CD4-positive, alpha-beta T cell treated with Interleukin-15 for 4 hours (primary cell): ENCODE results near the gene TBC1D3I.
"Not testable (repeated sequence)": the region's sequence is repeated elsewhere in the genome, so short reads cannot be mapped to it uniquely, and the experiment has no call there.

ENCODE experiments used
- DNase-seq: peaks from one replicate; pipeline ENCODE4 v3.0.0-alpha.2; 2020; ENCODE audit warnings: low spot score

The TBC1D3I gene

DNA sequence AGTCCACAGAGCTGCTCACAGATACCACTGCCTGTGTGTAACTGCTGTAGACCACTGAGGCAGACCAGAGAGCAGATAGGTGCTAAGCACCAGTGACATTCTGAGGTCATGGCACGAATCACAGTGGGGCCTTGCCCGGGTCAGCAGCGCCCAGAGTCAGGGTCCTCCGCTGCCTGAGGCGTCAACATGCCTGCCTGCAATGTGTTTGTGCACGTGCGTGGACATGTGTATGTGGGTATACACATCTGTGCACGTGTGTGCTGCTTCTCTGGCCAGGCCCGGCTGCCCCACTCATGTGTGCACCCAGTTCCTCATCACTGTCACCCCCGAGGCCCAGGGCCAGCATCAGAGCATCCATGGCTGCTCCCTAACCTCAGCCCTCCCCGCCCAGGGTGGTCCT, at the start of gene TBC1D3I:
TSS of gene TBC1D3I (minus strand) at position 101 of the 400 bp plus-strand sequence. CDS start 1,585 bp downstream, outside the sequence.
- not testable (repeated sequence) for DNase-seq

DNA sequence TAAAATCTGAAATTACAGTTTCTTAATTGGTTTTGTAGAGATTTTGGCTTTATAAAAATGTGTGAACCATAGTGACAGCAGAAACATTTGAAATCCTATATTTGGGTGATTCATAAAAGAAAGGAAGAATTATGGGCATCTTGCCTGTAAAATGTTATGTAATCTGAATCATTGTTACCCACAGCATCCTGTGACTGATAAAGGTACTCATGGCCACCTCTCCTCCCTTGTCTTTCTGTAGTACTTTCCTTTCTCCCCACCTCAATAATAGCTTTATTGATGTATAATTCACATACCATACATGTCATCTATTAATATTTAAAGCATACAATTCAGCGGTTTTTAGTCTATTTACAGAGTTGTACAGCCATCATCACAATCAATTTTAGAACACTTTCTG, 30.8 kb upstream of the TBC1D3I start:
- DNase-seq, result not testable (repeated sequence)

- not testable (repeated sequence) for DNase-seq
These were observed 25.7 kb upstream of the TBC1D3I start for GRCh38 chr17:36289965-36290612.

- not testable (repeated sequence) for DNase-seq
These were observed 19.8 kb upstream of the TBC1D3I start for GRCh38 chr17:36284219-36284618.

- not testable (repeated sequence) for DNase-seq
These were observed 18.9 kb upstream of the TBC1D3I start for GRCh38 chr17:36283256-36283655.

DNA sequence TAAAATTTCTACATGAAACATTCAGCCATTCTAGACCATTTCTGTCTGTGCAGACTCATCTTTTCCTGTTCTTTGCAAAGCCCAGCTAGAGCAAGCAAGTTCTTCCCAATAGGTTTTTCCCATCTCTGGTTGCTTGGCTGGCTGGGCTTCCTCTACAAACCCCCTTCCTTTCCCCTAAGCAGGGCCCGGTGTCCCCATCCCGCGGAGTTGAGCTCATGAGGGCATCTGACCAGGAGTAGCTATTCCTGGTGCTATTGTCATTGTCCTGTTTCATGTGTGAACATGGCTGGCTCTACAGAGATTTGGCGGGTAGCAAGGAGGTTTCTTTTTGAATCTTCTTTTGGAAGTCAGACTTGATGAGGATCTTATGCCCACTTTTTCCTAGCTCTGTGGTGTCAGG, 22.3 kb downstream of the TBC1D3I start:
- DNase-seq, result not testable (repeated sequence)

- peak; percentile 19 for DNase-seq
These were observed 34.7 kb downstream of the TBC1D3I start for GRCh38 chr17:36229644-36230043.

- DNase-seq, result not testable (repeated sequence)
These were observed 41.4 kb downstream of the TBC1D3I start for GRCh38 chr17:36222967-36223366.

GRCh38 chr17:36221581-36222100, 42.7 kb downstream of the TBC1D3I start:
- DNase-seq, result not testable (repeated sequence)

GRCh38 chr17:36220737-36221580, 43.4 kb downstream of the TBC1D3I start:
- DNase-seq, result not testable (repeated sequence)

DNA sequence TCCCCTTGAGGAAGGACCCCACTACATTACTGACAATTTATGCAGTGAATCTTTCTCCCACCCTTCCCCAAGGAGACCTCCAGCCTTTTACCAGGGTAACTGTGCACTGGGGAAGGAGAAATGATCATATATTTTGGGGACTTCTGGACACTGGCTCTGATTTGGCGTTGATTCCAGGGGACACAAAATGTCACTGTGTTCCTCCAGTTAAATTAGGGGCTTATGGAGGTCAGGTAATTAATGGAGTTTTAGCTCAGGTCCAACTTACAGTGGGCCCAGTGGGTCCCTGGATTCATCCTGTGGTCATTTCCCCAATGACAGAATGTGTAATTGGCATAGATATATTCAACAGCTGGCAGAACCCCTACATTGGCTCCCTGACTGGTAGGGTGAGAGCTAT, 44.8 kb downstream of the TBC1D3I start:
- DNase-seq, result not testable (repeated sequence)

DNA sequence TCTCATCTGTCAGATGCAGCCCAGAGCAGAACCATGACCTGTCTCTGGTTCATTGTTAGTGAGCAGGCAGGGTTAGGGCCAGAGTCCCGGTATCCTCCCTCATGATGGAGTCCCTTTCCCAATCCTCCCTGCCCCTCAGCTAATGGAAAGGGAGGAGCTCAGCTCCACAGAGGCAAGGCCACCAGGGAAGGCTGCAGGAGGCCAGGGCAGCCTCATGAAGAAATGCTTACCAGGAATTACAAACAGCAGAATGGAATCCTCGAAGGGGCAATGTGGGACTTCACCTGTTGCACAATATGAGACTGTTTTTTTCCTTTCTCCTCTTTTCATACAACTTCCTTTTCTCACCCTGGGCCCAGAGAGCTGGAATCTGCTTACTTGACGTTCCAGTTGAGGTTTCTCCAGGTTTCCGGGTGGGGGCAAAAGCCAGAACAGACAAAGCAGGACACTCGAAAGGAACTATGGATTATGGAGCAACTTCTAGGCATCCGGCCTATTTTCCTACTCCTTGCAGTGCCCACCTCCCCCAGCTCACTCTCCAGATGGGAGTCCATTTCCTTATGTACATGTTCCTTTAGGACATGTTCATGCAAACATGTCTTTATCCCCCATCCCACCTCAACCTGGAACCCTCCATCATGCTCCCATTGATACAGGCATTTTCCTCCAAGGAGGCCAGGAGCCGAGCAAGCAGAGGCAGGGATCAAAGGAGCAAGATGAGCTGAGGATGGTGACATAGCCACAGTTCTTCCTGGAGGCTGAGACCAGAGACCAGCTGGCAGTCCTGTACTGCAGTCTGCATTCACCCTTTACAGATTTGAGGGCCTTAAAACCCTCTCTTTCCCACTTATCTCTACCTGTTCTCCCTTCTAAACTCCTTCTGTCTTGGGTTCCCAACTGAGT, 48.7 kb downstream of the TBC1D3I start:
- not testable (repeated sequence) for DNase-seq

- no peak for DNase-seq
These were observed 49.5 kb downstream of the TBC1D3I start for GRCh38 chr17:36214918-36215317.

DNA sequence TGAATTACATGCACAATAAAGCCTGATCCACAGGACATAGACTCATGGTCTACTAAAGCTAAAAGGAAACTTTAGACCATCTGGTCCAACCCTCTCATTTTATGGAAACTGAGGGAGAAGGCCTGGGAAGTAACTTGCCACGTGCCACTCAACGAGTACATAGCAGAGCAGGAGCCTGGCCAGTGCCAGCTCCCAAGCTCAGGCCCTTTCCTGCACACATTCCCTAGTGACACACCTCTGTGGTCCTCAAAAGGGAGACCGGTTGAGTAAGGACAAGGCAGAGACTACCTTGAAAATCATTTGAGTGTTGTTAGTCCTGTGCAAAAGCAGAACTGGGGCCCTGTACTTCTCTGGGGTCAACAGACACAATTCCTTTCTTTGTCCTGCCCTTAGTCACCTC, 50.7 kb downstream of the TBC1D3I start:
- no peak for DNase-seq

GRCh38 chr17:36212966-36213365, 51.4 kb downstream of the TBC1D3I start:
- no peak for DNase-seq

- no peak for DNase-seq
These were observed 52.1 kb downstream of the TBC1D3I start for GRCh38 chr17:36212272-36212605.

DNA sequence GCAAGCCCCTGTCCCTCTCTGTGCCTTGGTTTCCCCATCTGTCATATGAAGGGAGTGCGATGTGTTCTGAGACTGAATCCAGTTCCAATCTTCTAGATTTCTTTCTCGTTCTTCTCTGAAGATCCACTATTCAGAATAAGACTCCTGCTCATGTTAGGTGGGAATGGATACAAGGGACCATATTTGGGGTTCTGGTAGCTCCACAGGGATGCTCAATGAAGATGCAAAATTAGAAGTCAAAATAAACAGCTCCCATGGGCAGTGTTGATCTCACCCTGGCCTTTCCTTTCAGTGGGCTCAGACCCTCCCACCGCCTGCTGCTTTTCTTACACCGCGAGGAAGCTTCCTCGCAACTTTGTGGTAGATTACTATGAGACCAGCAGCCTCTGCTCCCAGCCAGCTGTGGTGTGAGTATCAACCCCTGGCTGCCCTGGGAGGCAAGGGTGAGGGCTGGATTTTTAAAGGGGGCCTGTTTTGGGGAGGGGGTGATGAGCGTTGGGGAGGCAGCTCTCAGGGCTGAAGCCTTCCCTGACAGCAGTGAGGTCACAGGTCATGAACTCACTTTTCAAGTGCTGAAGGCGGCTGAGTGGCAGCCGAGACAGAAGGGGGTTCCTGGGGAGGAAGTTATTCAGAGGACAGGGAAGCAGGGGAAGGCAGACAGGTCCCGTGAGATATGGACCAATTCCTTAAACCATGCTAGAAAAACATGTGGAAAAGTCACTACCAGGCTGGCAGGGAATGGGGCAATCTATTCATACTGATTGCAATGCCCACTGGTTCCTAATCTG, 52.7 kb downstream of the TBC1D3I start:
- DNase-seq, result not testable (repeated sequence)

GRCh38 chr17:36210439-36211211, 53.7 kb downstream of the TBC1D3I start, which contains the start of gene CCL4L2:
Gene CCL4L2 (plus strand): TSS chr17:36211063.
- DNase-seq, result not testable (repeated sequence)

DNA sequence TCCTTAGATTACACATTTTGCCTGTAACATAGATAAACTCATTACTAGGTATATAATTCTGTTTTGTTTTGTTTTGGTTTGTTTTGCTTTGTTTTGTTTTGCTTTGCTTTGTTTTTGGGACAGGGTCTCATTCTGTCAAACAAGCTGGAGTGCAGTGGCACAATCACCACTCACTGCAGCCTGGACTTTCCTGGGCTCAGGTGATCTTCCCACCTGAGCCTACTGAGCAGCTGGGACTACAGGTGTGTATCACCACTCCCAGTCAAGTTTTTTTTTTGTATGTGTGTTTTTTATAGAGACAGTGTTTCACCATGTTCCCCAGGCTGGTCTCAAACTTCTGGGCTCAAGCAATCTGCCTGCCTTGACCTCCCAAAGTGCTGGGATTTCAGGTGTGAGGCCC, 54.8 kb downstream of the TBC1D3I start:
- DNase-seq, result no peak

- not testable (repeated sequence) for DNase-seq
These were observed 57.0 kb downstream of the TBC1D3I start for GRCh38 chr17:36207383-36207782.
